Endothelial cell of umbilical vein (primary cell): Measurements from ENCODE around the gene CTSK. TPM values are rescaled to one million over a fixed set of nuclear protein-coding genes. Genes with fewer than 3 reads are reported as not detected.

Experiments
- BruUV-seq: library from RNA; stranded (reverse); fragments of 400-500 nt; replicated peaks from 2 replicates; lab custom pipeline; 2021; lab: Mats Ljungman, UMichigan
- CTCF ChIA-PET: fragments of 300-600, 350-600 bp; sonication (Branson Sonifier 250); formaldehyde crosslinking; loops from one replicate; lab custom pipeline; 2021; ENCODE audit warnings: antibody characterized with exemption, inconsistent platforms; lab: Charles Lee
- POLR2A ChIA-PET: fragments of 300-600, 350-600 bp; sonication (Branson Sonifier 250); formaldehyde crosslinking; loops from one replicate; lab custom pipeline; 2021; ENCODE audit warnings: antibody characterized with exemption, inconsistent platforms; lab: Charles Lee
- DNase-seq: peaks from one replicate; pipeline ENCODE4 v3.0.0-alpha.2; 2011; ENCODE audit warnings: low read depth, low spot score
- FAIRE-seq: peaks from 2 replicates; lab custom pipeline; 2011; peaks lifted over from hg19 to GRCh38; lab: Jason Lieb, UNC
- H2AFZ ChIP-seq: 2 replicates; pipeline ENCODE4 v1.6.0; 2012; ENCODE audit warnings: low read depth, low read length, control low read depth, inconsistent platforms
- H3K27ac ChIP-seq: 2 replicates; pipeline ENCODE4 v1.5.1; 2011; ENCODE audit warnings: low read depth, mild to moderate bottlenecking, control low read depth, low read length, moderate library complexity; ENCODE audit not compliant: insufficient read depth
- H3K27me3 ChIP-seq, 2 experiments: 2 replicates each; pipeline versions ENCODE4 v1.6.0 to v1.6.1; 2011; ENCODE audit warnings: low read length in 2 of 2, mixed read lengths in 1 of 2; ENCODE audit not compliant: control insufficient read depth in 2 of 2, insufficient read depth in 2 of 2
- H3K36me3 ChIP-seq, 2 experiments: 2 replicates in 1 of 2; 3 replicates in 1 of 2; pipeline ENCODE4 v1.5.1; 2011; ENCODE audit warnings: low read length in 2 of 2, mild to moderate bottlenecking in 1 of 2, moderate library complexity in 1 of 2; ENCODE audit not compliant: control insufficient read depth in 2 of 2, insufficient read depth in 2 of 2; ENCODE audit errors: extremely low read depth in 1 of 2
- H3K4me1 ChIP-seq: 3 replicates; pipeline ENCODE4 v1.5.1; 2011; ENCODE audit warnings: mild to moderate bottlenecking, low read length; ENCODE audit not compliant: control insufficient read depth, insufficient read depth; ENCODE audit errors: extremely low read depth
- H3K4me2 ChIP-seq: 2 replicates; pipeline ENCODE4 v1.6.1; 2011; ENCODE audit warnings: low read length, control low read depth, mixed read lengths; ENCODE audit not compliant: insufficient read depth
- H3K4me3 ChIP-seq, 3 experiments: fragments of 200-600 bp in 1 of 3; sonication (generic), shearing (Covaris generic) in 1 of 3; replicated peaks in 1 of 3; 2 replicates each; pipeline ENCODE4 v1.5.1; 2011 to 2016; ENCODE audit warnings: control low read depth in 3 of 3, low read length in 3 of 3, mild to moderate bottlenecking in 2 of 3, inconsistent platforms in 1 of 3, low read depth in 1 of 3, moderate library complexity in 1 of 3; ENCODE audit not compliant: insufficient read depth in 1 of 3
- H3K79me2 ChIP-seq: 2 replicates; pipeline ENCODE4 v1.6.0; 2012; ENCODE audit warnings: low read length, inconsistent platforms; ENCODE audit not compliant: control insufficient read depth, insufficient read depth
- H3K9ac ChIP-seq: replicated peaks from 2 replicates; pipeline ENCODE3; 2011; ENCODE audit warnings: low read length, control low read depth; ENCODE audit not compliant: insufficient read depth; ENCODE audit errors: extremely low read depth
- H3K9me1 ChIP-seq: replicated peaks from 3 replicates; pipeline ENCODE4 v1.6.0; 2011; ENCODE audit warnings: mild to moderate bottlenecking, low read length; ENCODE audit not compliant: control insufficient read depth, insufficient read depth; ENCODE audit errors: extremely low read depth
- H3K9me3 ChIP-seq: replicated peaks from 2 replicates; pipeline ENCODE4 v1.5.1; 2012; ENCODE audit warnings: low read length, inconsistent platforms; ENCODE audit not compliant: control insufficient read depth, insufficient read depth
- H4K20me1 ChIP-seq: replicated peaks from 2 replicates; pipeline ENCODE3; 2011; ENCODE audit warnings: mild to moderate bottlenecking, low read length; ENCODE audit not compliant: control insufficient read depth, insufficient read depth; ENCODE audit errors: extremely low read depth
- EZH2 ChIP-seq: IDR thresholded peaks from 2 replicates; pipeline ENCODE4 v1.6.1; 2012; ENCODE audit warnings: borderline replicate concordance, low read depth, mild to moderate bottlenecking, moderate library complexity, low read length, inconsistent platforms; ENCODE audit not compliant: severe bottlenecking
- FOS ChIP-seq: IDR thresholded peaks from 2 replicates; pipeline ENCODE4 v1.6.1; 2011; ENCODE audit warnings: mild to moderate bottlenecking, low read length, moderate library complexity, borderline replicate concordance; ENCODE audit not compliant: insufficient read depth
- GATA2 ChIP-seq: IDR thresholded peaks from 2 replicates; pipeline ENCODE4 v1.7.0; 2011; ENCODE audit warnings: low read depth, mild to moderate bottlenecking, moderate library complexity, mixed read lengths, low read length; ENCODE audit not compliant: insufficient read length, insufficient read depth
- JUN ChIP-seq: IDR thresholded peaks from 2 replicates; pipeline ENCODE4 v1.6.1; 2011; ENCODE audit warnings: borderline replicate concordance, low read depth; ENCODE audit not compliant: insufficient read length, insufficient read depth
- MYC ChIP-seq: IDR thresholded peaks from one replicate; pipeline ENCODE4 v1.6.1; 2011; ENCODE audit warnings: mild to moderate bottlenecking, low read depth, low read length
- POLR2A ChIP-seq: IDR thresholded peaks from 2 replicates; pipeline ENCODE4 v1.6.1; 2012; ENCODE audit warnings: low read depth, mild to moderate bottlenecking, control low read depth, low read length
- POLR2AphosphoS5 ChIP-seq: IDR thresholded peaks from 2 replicates; pipeline ENCODE4 v1.6.1; 2012; ENCODE audit warnings: low read depth, mild to moderate bottlenecking, control low read depth, low read length, moderate library complexity; ENCODE audit not compliant: insufficient read depth
- dilution Hi-C: fragments of 300-500 bp; cut with MboI; formaldehyde crosslinking; loops from one replicate; pipeline ENCODE4 v1.15.0; 2019; ENCODE audit warnings: low sequenced_read_pairs; ENCODE audit not compliant: extremely low pct_ligation_motif_present
- intact Hi-C: fragments of 100-400 bp; cut with micrococcal nuclease; formaldehyde crosslinking; loops from one replicate; pipeline ENCODE4 v1.10.0; 2022
- polyA plus RNA-seq, 4 experiments: library from polyadenylated mRNA; depleted of rRNA in 3 of 4; stranded (reverse) in 3 of 4; unstranded in 1 of 4; fragments of >200 nt; gene quantifications; 2 replicates each; pipeline versions ENCODE4 v1.2.1 to v1.2.3, GENCODE V29; 2011 to 2012; ENCODE audit warnings: missing spikeins in 1 of 4
- total RNA-seq: library from RNA; stranded (reverse); gene quantifications from 2 replicates; pipeline ENCODE4 v1.2.3, GENCODE V29; 2021
- TF ChIP-seq, protein P1 (sequence below), 2 donors: IDR thresholded peaks; 1 replicate in 1 of 2; 2 replicates in 1 of 2; pipeline ENCODE4 v1.5.1; 2011; ENCODE audit warnings: low read length in 2 of 2, mild to moderate bottlenecking in 2 of 2, moderate library complexity in 2 of 2, control low read depth in 1 of 2, inconsistent platforms in 1 of 2, low read depth in 1 of 2; ENCODE audit not compliant: insufficient read depth in 1 of 2; ENCODE audit errors: extremely low read depth in 1 of 2
- TF ChIP-seq, protein P2 (sequence below): IDR thresholded peaks from 2 replicates; pipeline ENCODE4 v1.6.1; 2011; ENCODE audit not compliant: insufficient read depth, insufficient read length

Gene CTSK
- total and polyA plus RNA-seq, 2 donors (not counting 3 experiments of a cell fraction or from before 2014, with no cell fraction given) = 18.5 to 45.6 TPM

- POLR2A ChIA-PET = no interaction called here
- no peak overlapping the region for H3K9ac ChIP-seq
- H2AFZ ChIP-seq = no peak overlapping the region
- H3K9me3 ChIP-seq = no peaks in the 10 kb centered on the region
- no peaks in the 10 kb centered on the region for H3K4me1 ChIP-seq
- no peaks in the 10 kb centered on the region for H3K79me2 ChIP-seq
- CTCF ChIA-PET = no interaction called here
- no peaks in the 10 kb centered on the region for H3K27me3 ChIP-seq
- BruUV-seq = no TSS peak
- no peak overlapping the region for H3K4me2 ChIP-seq
- DNase-seq = no peak
- dilution Hi-C loops = no loop called here
- intact Hi-C loops = no loop called here
- TF ChIP-seq, protein P1, sequence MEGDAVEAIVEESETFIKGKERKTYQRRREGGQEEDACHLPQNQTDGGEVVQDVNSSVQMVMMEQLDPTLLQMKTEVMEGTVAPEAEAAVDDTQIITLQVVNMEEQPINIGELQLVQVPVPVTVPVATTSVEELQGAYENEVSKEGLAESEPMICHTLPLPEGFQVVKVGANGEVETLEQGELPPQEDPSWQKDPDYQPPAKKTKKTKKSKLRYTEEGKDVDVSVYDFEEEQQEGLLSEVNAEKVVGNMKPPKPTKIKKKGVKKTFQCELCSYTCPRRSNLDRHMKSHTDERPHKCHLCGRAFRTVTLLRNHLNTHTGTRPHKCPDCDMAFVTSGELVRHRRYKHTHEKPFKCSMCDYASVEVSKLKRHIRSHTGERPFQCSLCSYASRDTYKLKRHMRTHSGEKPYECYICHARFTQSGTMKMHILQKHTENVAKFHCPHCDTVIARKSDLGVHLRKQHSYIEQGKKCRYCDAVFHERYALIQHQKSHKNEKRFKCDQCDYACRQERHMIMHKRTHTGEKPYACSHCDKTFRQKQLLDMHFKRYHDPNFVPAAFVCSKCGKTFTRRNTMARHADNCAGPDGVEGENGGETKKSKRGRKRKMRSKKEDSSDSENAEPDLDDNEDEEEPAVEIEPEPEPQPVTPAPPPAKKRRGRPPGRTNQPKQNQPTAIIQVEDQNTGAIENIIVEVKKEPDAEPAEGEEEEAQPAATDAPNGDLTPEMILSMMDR (IDR thresholded peaks at IDR 0.05; ENCODE audit: extremely low read depth in 1 of 2, insufficient read depth in 1 of 2, low read depth in 1 of 2, low read length in 2 of 2) = no peak
- TF ChIP-seq FOS (no peak), POLR2A (no peak), EZH2 (no peak), POLR2AphosphoS5 (no peak), GATA2 (no peak), MYC (no peak), JUN (no peak)
- TF ChIP-seq, protein P2, sequence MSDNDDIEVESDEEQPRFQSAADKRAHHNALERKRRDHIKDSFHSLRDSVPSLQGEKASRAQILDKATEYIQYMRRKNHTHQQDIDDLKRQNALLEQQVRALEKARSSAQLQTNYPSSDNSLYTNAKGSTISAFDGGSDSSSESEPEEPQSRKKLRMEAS = no peak
- H3K9me1 ChIP-seq = no peaks in the 10 kb centered on the region
- H3K4me3 ChIP-seq = no peak overlapping the region
- H3K36me3 ChIP-seq = peaks cover 0 to 2% of the 10 kb centered on the region in 2 experiments
- H4K20me1 ChIP-seq = no peaks in the 10 kb centered on the region
- no peak overlapping the region for H3K27ac ChIP-seq
- FAIRE-seq = no peak
These were observed 14.8 kb downstream of the CTSK start for GRCh38 chr1:150793221-150793620.
